CD4-positive, alpha-beta T cell treated with Interleukin-17A for 1 hour (primary cell): ENCODE results near the gene TSPAN6.

ENCODE experiments used
- DNase-seq: peaks from one replicate; pipeline ENCODE4 v3.0.0-alpha.2; 2020

The TSPAN6 gene

DNA sequence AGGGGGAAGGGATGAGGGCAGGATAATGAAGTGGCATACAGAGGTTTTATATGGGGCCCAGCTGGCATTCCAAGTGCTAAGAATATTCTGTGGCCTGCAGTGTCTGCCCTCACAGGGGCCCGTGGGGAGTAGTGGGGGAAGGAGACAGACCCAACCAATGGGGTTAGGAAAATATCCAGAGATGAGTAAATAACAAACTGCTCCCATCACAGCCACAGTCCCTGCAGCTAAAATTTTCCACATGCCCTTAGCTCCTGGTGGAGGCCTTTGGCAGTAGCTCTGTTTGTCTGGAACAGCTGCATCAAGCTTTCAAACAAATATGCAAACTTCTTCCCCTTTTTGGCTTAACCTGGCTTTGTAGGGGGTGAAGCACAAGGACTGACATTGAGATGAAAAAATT lies 10.5 kb upstream of the TSPAN6 start:
- DNase-seq, result no peak

DNA sequence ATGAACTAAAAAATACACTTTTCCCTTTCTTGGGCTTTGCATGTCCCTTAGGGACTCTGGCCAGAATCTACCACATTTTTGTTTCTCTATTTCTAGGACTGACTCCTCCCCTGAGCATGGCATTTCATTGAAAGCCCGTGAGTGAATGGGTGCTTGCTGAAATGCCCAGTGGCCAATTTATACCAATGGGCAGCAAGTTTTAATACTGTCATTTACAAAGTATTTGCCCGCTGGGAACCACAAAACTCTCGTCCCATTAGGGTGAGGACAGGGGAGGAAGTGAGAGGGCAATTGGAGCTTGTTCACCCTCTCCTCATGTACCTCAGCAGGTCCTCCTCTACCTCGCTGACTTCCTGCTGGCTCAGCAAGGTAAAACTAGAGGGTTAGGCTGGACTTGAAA lies 8.5 kb upstream of the TSPAN6 start:
- DNase-seq, result no peak

GRCh38 chrX:100643956-100644860 lies 7.6 kb upstream of the TSPAN6 start, which contains the start of gene SRPX2:
Gene SRPX2 (plus strand): TSS chrX:100644199. CDS start chrX:100646323, 2,124 bp downstream.
- no peak for DNase-seq

GRCh38 chrX:100643212-100643611 lies 6.6 kb upstream of the TSPAN6 start:
- no peak for DNase-seq

GRCh38 chrX:100642290-100642689 lies 5.7 kb upstream of the TSPAN6 start:
- DNase-seq, result no peak

DNA sequence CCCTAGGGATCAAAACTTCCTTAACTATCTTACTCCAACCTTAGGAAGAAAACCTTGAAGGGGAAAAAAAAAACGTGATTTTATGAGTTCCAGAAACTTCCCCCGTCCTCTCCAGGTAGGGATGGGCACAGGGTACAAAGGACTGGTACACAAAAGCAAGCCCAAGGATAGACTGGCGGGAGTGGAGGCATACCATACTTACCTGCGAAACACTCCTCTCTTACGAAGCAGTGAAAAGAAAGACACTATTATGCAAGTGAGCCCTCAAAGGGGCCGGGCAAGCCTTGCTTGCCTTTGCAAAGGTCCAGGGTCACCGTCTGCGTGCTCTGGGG lies 651 bp downstream of the TSPAN6 start:
- no peak for DNase-seq

- DNase-seq, result no peak
These were observed 1.6 kb downstream of the TSPAN6 start for GRCh38 chrX:100635040-100635439.

DNA sequence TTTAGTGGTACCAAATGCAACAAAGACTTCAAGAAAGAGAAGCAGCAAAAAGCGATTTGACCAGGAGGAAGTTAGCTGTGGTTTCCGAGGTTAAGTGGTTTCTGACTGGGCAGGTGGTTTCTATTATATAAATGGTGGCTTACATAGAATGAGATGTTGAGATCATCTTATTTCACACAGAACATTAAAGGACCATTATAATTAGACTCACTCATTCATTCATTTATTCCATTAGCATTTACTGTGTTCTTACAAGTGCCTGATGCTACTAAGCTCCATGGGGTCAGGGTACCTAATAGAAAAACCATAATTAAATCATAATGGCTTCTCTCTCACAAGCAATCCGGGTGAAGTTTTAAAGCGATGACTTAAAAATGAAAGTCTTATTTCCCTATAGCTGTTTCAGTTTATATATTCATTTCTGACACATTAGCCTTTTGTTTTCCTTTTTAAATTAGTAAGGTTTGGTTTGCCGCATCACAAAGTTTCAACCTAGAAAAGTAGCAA lies 10.6 kb downstream of the TSPAN6 start:
- DNase-seq, result peak; percentile 4

DNA sequence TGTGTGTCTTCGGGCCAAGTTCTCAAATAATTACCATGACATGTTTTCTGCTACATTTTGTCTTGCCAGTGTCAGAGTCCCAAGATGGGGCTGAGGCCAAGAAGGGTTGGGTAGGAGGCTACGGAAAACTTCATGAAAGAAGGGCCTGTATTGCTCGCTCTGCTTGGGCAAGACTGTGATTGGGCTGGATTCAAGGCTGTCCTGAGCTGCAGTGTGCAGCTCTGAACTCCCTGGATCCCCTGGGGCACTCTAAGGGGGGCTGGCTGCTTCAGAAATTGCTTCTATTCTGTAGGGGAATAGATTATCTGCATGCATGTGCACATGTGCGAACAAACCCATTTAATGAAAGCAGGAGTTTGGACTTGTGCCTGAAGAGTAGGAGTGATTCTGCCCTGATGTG lies 13.6 kb downstream of the TSPAN6 start:
- DNase-seq, result no peak

GRCh38 chrX:100615005-100615404 lies 21.6 kb downstream of the TSPAN6 start:
- peak; percentile 7 for DNase-seq

- no peak for DNase-seq
These were observed 24.7 kb downstream of the TSPAN6 start for GRCh38 chrX:100611951-100612350.

DNA sequence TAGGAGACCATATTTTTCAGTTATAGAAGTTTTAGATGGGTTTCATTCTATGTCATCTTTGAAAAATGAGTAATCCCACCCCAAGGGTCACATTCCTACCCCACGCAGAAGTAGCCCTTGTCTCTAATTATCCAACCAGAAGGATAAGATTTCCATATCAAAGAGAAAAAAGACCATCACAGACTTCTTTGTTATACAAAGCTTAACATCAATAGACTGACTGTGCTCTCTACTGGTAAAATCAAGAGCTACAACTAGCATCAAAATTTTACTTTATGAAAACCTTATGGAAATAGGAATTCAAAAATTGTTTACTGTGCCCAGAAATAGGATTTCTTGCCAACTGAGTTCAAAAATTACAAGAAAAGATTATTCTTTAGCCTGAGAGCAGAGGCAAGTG lies 27.0 kb downstream of the TSPAN6 start:
- no peak for DNase-seq

DNA sequence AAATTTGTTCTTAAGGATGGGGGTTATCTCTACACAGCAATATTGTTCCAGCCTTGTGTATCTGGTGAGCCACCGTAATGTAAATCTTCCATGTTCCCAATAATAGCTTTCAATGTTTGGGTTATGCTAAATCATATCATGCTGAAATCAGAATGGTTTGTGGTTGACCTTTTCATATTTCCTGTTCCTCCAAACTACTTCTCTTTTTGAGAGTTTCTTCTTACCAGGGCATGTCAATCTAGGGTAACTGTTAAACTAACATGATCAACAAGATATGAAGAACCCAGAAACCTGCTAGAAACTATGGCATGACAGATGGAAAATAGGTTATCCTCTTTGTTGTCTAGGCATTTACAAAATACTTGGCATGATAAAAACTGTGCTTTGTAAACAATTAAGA lies 29.9 kb downstream of the TSPAN6 start:
- DNase-seq, result no peak

DNA sequence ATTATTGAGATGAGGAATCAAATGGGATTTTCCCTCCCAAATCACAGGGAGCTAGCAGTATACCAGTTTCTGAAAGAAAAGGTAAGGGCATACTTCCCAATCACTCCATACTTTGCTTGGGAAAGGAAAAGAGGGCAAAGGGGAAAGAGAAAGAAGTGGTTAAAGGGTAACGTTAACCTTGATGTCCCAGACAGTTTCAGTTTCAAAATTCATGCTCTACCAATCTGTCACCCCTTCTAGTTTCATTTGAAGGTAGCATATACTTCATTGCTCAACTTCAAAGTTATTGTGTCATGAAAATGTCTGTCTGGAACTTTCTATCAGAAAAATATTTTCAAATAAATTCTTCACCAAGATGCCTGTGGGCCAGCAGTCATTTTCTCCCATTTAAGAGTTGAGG lies 35.8 kb downstream of the TSPAN6 start:
- DNase-seq, result no peak

DNA sequence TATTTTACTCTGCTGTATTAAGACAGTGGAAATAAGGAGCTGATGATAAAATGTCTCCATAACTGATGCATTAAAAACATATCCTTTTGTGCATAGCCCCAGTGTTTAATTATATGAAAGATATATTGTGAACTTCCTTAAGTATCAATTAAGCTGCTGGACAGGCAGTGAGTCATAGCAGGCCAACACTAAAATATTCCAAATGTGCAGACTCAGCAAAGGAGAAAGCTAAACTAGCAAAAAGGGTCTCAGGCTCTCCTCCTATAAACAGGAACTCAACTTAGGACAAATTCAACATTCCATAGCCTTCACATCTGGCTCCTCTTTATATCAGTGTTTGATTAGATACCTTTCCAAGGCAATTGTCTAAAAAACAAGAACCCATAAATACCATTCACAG lies 36.3 kb downstream of the TSPAN6 start:
- no peak for DNase-seq

- no peak for DNase-seq
These were observed 37.1 kb downstream of the TSPAN6 start for GRCh38 chrX:100599456-100599855.

DNA sequence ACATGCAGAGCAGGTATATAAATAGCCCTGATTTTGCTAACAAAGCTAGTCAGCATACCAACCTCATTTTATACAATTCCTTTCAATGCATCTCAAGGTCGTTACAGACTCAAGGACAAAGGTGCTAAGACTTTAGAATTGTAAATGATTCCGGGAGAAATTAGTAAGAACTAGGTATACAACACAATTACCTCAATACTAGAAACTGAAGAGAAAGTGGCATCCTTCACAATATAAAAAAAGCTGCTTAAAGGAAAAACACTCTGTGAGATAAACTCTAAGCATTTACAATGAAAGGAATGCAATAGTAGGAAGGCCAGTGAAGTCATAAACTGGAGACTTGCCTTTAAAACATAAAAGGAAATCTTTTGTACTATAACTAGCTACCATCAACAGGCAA lies 40.0 kb downstream of the TSPAN6 start:
- DNase-seq, result no peak

- no peak for DNase-seq
These were observed 43.0 kb downstream of the TSPAN6 start for GRCh38 chrX:100593581-100593980.

- DNase-seq, result no peak
These were observed 43.5 kb downstream of the TSPAN6 start for GRCh38 chrX:100593126-100593525.

GRCh38 chrX:100591256-100592051 lies 45.2 kb downstream of the TSPAN6 start:
- DNase-seq, result no peak

DNA sequence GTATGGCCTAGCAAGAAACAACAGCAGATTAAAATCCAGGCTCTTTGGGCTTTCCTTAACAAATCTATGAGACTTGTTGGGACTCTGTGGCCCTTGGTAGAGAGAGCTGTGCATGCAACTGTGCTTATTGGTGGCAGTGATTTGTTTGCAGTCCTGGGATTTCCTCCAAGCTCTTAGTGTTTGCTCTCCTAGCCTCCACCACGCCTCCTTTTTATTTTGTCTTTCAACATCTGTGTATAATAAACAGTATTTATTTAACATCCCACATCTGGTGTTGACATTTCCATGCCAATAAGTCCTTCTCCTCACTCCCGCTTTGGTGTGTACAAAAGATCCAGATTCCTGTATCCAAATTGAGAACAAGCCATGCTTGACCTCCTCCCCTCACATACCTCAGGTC lies 48.7 kb downstream of the TSPAN6 start:
- DNase-seq, result no peak

DNA sequence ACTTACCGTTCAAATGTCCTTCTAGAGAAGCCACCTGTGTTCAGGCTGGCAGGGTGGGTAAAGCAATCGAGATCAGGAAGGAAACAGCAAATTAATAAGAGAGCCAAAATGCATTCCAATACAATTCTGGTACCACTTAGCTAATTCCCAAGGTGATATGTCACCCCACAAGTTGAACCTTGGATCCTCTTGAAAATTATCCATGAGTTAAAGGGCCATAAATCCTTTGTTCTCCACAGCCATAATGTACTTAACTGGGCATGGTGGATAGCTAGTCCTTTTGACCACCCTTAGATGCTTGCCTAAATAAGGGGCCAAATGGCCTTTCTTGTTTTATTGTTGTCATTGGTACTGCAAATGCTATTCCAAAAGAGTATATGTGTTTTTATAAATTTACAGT lies 49.9 kb downstream of the TSPAN6 start:
- DNase-seq, result no peak

GRCh38 chrX:100584611-100585010 lies 52.0 kb downstream of the TSPAN6 start, which contains the start of gene TNMD:
Gene TNMD (plus strand): TSS chrX:100584936. CDS start chrX:100585019, 83 bp downstream.
- DNase-seq, result no peak
